ENCODE measurements around the gene SMIM3.

Gene SMIM3

DNA sequence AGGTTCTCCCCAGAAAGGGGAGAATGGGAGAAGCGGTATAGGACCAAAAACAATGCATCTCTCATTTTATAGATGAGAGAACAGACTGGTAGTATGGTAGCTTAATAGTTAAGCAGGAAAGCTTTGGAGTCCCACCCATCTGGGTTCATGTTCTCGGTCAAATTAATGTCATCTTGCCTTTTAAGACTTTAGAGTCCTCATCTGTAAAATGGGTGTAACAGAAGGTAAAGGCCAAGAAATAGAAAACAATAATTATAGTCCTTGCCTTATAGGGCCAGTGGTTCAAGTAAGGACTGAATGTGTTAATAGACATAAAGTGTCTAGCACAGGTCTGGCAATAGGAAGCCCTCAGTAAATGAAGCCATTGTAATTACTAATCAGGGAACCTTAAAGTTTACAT, 16.4 kb downstream of the SMIM3 start:
- no peak for TF ChIP-seq CTCF (IDR thresholded peaks at IDR 0.05; ENCODE audit: poor library complexity, severe bottlenecking)

GRCh38 chr5:150797384-150797783, 18.8 kb downstream of the SMIM3 start:
- no peaks in the 10 kb centered on the region for H3K9me3 ChIP-seq (ENCODE audit: severe bottlenecking)
- no peaks in the 10 kb centered on the region for H3K27me3 ChIP-seq (ENCODE audit: insufficient read depth, poor library complexity, severe bottlenecking)
- no peak overlapping the region for H3K27ac ChIP-seq (ENCODE audit: poor library complexity, severe bottlenecking)
- DNase-seq (ENCODE audit: low spot score) (no peak), ATAC-seq (ENCODE audit: low read depth) (no peak)
- H3K4me3 ChIP-seq (ENCODE audit: severe bottlenecking) = no peak overlapping the region
- no peaks in the 10 kb centered on the region for H3K4me1 ChIP-seq (ENCODE audit: insufficient read depth, poor library complexity, severe bottlenecking)
- no peak for TF ChIP-seq CTCF (IDR thresholded peaks at IDR 0.05; ENCODE audit: poor library complexity, severe bottlenecking)
- H3K36me3 ChIP-seq (ENCODE audit: low read depth) = peaks cover 4% of the 10 kb centered on the region; the same call in 1 of the 2 replicates

More for the DNA sequence above, 16.4 kb downstream of the SMIM3 start:
- H3K27ac ChIP-seq (ENCODE audit: poor library complexity, severe bottlenecking) = no peak overlapping the region
- H3K4me1 ChIP-seq (ENCODE audit: insufficient read depth, poor library complexity, severe bottlenecking) = peaks cover 13% of the 10 kb centered on the region
- ATAC-seq (ENCODE audit: low read depth) = no peak
- no peak overlapping the region for H3K4me3 ChIP-seq (ENCODE audit: severe bottlenecking)
- no peak for DNase-seq (ENCODE audit: low spot score)
- H3K36me3 ChIP-seq (ENCODE audit: low read depth) = peaks cover 4% of the 10 kb centered on the region; the same call in 1 of the 2 replicates
- H3K9me3 ChIP-seq (ENCODE audit: severe bottlenecking) = no peaks in the 10 kb centered on the region
- H3K27me3 ChIP-seq (ENCODE audit: insufficient read depth, poor library complexity, severe bottlenecking) = no peaks in the 10 kb centered on the region

- Histone ChIP-seq H3K4me3 (ENCODE audit: severe bottlenecking) (peak overlapping the region; percentile 3), H3K9me3 (ENCODE audit: severe bottlenecking) (no peaks in the 10 kb centered on the region), H3K27me3 (ENCODE audit: insufficient read depth, poor library complexity, severe bottlenecking) (no peaks in the 10 kb centered on the region), H3K36me3 (ENCODE audit: low read depth) (peaks cover 4% of the 10 kb centered on the region; the same call in 1 of the 2 replicates), H3K27ac (ENCODE audit: poor library complexity, severe bottlenecking) (no peak overlapping the region), H3K4me1 (ENCODE audit: insufficient read depth, poor library complexity, severe bottlenecking) (no peaks in the 10 kb centered on the region)
- DNase-seq (ENCODE audit: low spot score) = no peak
- peak; percentile 93 for ATAC-seq (ENCODE audit: low read depth)
- peak; percentile 89 for TF ChIP-seq CTCF (IDR thresholded peaks at IDR 0.05; ENCODE audit: poor library complexity, severe bottlenecking)
Measured at GRCh38 chr5:150801117-150801927, 22.8 kb downstream of the SMIM3 start.

GRCh38 chr5:150804388-150804787, 25.8 kb downstream of the SMIM3 start:
- Histone ChIP-seq H3K36me3 (ENCODE audit: low read depth) (no peaks in the 10 kb centered on the region), H3K27me3 (ENCODE audit: insufficient read depth, poor library complexity, severe bottlenecking) (peaks cover 4% of the 10 kb centered on the region), H3K4me1 (ENCODE audit: insufficient read depth, poor library complexity, severe bottlenecking) (no peaks in the 10 kb centered on the region), H3K4me3 (ENCODE audit: severe bottlenecking) (no peak overlapping the region), H3K9me3 (ENCODE audit: severe bottlenecking) (no peaks in the 10 kb centered on the region), H3K27ac (ENCODE audit: poor library complexity, severe bottlenecking) (no peak overlapping the region)
- no peak for ATAC-seq (ENCODE audit: low read depth)
- no peak for DNase-seq (ENCODE audit: low spot score)
- no peak for TF ChIP-seq CTCF (IDR thresholded peaks at IDR 0.05; ENCODE audit: poor library complexity, severe bottlenecking)

DNA sequence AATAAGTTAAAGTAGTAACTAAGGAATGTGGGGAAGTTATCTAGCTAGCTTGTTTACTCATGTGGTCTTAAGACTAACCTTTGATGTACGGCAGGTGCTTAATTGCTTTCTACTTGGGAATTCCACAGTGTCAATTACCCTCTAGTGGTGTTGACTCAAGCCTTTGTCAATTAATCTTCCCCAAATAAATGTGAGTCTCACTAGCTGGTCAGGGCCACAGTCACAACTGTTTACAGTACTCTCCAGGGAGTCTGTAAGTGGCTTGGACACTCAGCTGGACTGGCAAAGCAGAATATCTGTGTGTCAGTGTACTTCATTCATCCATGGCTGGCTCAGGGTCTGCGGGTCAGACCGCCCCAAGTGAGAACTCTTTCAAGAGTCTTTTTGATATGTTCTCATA, 30.8 kb downstream of the SMIM3 start:
- Histone ChIP-seq H3K27ac (ENCODE audit: poor library complexity, severe bottlenecking) (no peak overlapping the region), H3K27me3 (ENCODE audit: insufficient read depth, poor library complexity, severe bottlenecking) (peaks cover 4% of the 10 kb centered on the region), H3K4me3 (ENCODE audit: severe bottlenecking) (no peak overlapping the region), H3K4me1 (ENCODE audit: insufficient read depth, poor library complexity, severe bottlenecking) (no peaks in the 10 kb centered on the region), H3K9me3 (ENCODE audit: severe bottlenecking) (no peaks in the 10 kb centered on the region), H3K36me3 (ENCODE audit: low read depth) (no peaks in the 10 kb centered on the region)
- no peak for DNase-seq (ENCODE audit: low spot score)
- no peak for TF ChIP-seq CTCF (IDR thresholded peaks at IDR 0.05; ENCODE audit: poor library complexity, severe bottlenecking)
- ATAC-seq (ENCODE audit: low read depth) = no peak
